Measurements from ENCODE around the gene PUM1.
"Not testable (repeated sequence)": the region's sequence is repeated elsewhere in the genome, so short reads cannot be mapped to it uniquely, and the experiment has no call there.

Gene PUM1

DNA sequence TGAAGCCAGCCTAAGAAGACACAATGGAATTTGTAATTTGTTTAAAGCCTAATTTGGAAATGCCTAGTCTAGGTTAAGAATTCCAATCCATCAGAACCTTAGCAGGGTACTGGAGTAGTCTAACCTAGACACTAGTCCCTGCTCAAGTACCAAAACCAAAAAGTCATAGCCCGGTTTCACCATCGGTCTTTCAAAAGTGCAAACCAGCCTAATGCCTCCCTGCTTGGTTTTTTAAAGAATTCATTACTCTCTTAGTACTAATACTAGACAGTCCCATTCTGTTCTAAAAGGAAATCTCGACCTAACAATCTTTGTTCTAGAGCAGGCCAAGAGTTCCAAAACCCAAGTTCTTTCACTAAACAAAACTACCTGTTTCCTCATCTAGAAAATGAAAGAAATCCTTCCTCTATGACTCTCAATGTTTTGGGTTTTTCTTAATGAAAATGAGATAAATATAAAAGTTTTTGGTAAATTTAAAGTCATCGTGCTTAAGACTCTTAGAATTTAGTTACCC, 2.6 kb downstream of the PUM1 start:
- no peak for DNase-seq (ENCODE audit: low spot score)

DNA sequence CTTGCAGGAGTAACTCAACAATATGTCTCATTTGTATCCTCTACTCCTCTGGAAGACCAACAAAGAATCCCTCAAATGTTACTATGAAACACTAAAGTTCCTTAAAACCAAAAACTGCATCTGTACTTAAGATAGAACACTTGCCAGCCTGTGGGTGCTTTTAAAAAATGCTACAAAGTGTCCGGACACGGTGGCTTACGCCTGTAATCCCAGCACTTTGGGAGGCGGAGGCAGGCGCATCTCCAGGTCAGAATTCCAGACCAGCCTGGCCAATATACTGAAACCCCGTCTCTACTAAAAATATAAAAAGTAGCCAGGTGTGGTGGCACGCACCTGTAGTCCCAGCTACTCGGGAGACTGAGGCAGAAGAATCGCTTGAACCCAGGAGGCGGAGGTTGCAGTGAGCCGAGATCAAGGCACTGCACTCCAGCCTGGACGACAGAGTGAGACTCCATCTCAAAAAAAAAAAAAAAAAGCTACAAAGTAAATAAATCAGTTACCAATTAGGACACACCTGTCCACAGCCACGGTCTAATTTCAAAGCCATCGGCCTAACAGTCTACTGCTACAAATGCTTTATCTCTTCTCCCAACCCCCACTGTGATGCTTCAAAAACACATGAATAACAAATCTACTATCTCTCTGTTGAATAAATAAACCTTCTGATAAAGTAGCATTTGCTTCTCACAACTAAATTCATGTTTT, 3.2 kb downstream of the PUM1 start:
- DNase-seq (ENCODE audit: low spot score) = peak; percentile 20

- DNase-seq (ENCODE audit: low spot score) = no peak
These were observed 7.5 kb downstream of the PUM1 start for GRCh38 chr1:31058012-31058411.

DNA sequence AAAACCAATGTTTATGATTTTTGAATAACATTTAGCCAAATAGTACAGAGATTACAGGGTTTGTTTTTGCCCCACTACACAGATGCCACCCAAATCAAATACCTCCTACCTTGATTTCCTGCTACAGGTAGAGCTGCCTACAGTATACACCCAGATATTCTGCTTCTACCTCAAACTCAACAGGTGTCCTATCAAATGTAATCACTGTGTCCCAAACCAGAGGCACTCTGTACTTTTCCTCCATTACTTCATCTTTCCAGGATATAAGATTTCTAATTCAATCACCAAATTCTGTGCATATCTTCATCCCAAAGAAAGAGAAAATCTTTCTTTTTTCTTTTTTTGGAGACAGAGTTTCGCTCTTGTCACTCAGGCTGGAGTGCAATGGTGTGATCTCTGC, 9.6 kb downstream of the PUM1 start:
- DNase-seq (ENCODE audit: low spot score) = no peak

- no peak for DNase-seq (ENCODE audit: low spot score)
These were observed 10.0 kb downstream of the PUM1 start for GRCh38 chr1:31055501-31055900.

DNA sequence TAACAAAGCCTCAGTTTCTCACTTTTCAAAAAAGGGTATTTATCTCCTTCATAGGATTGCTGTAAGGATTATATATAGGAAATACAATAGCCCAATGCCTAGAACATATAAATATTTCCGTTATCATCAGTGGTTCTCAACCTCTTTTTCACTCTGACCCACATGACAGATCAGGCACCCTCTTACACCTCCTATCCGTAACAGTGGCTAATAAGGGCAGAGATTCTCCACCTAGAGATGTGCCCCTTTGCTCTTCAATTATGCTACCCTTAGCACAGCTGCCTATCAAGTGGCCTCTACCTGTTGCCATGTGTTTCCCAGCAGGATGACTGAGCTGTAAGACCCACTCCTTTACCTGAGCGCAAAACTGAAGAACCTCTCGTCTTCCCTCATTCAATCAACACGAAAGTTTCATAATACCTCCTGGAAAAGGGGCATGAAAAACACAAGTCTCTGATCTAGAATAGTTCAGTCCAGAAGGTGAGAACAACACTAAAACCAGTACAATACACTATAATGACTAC, 10.5 kb downstream of the PUM1 start:
- no peak for DNase-seq (ENCODE audit: low spot score)

DNA sequence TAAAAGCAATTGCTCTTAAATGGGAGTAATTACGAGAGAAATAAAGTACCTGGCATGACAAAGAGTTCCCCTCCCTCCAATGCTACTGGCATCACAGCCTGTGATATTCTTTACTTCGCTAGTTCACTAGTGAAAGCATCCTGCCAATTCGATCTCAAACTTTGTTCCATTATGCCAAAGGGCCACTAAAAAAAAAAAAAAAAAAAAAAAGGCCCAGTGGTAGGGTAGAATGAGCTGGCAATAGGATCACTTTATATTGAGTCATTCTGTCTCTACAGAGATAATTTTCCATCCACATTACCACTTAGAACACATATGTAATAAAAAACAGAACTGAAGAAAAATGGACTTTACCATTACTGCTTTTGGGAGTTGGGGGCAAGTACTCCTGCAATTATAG, 11.2 kb downstream of the PUM1 start:
- DNase-seq (ENCODE audit: low spot score) = no peak

- not testable (repeated sequence) for DNase-seq (ENCODE audit: low spot score)
These were observed 12.9 kb downstream of the PUM1 start for GRCh38 chr1:31052613-31053012.

GRCh38 chr1:31051611-31052010, 13.9 kb downstream of the PUM1 start:
- DNase-seq (ENCODE audit: low spot score) = no peak

DNA sequence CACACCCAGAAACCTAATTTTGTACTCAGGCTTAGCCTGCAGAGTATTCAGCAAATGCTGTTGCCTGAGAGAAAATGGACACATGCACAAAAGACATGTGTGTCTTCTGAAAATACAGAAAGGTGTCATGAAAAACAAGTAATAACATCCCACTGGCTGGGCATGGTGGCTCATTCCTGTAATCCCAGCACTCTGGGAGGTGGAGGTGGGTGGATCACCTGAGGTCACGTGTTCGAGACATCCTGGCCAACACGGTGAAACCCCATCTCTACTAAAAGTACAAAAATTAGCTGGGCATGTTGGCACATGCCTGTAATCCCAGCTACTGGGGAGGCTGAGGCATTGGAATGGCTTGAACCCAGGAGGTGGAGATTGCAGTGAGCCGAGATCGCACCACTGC, 18.0 kb downstream of the PUM1 start:
- not testable (repeated sequence) for DNase-seq (ENCODE audit: low spot score)

- DNase-seq (ENCODE audit: low spot score) = no peak
These were observed 21.9 kb downstream of the PUM1 start for GRCh38 chr1:31043631-31044030.

- no peak for DNase-seq (ENCODE audit: low spot score)
These were observed 22.9 kb downstream of the PUM1 start for GRCh38 chr1:31042656-31043055.

- DNase-seq (ENCODE audit: low spot score) = no peak
These were observed 24.0 kb downstream of the PUM1 start for GRCh38 chr1:31041529-31041928.

DNA sequence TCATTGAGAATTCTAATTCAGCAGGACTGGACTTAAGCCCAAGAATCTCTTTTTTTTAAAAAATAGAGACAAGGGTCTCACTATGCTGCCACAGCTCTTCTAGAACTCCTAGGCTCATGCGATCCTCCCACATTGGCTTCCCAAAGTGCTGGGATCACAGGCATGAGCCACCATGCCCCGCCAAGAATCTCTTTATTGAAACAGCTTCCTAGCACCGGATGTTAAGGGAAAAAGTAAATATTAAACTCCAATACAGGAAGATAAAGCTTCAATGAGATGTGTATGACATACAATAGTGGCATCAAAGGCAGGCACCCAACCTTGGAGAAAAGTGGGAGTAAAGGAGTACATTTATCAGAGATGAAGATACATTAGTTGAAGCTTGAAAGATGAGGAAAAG, 25.5 kb downstream of the PUM1 start:
- no peak for DNase-seq (ENCODE audit: low spot score)

- not testable (repeated sequence) for DNase-seq (ENCODE audit: low spot score)
These were observed 26.6 kb downstream of the PUM1 start for GRCh38 chr1:31038935-31039334.

DNA sequence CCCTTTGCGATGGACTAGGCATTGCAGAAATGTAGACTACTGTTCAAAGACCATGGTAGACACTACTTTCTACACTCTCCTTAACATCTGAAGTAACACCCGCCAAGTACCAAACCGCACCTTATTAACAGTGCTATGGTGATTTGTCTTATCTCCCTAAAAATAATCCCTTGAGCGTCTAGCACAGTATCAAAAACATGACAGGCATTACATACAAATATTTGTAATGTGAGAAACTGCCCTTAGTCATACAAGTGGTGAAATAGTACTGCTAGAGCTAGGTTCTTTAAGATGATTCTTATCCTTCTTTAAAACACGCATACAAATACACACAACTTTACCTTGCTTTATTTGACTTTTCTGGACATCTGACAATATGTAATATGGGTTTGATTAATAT, 27.2 kb downstream of the PUM1 start:
- DNase-seq (ENCODE audit: low spot score) = no peak

- DNase-seq (ENCODE audit: low spot score) = no peak
These were observed 28.6 kb downstream of the PUM1 start for GRCh38 chr1:31036749-31037500.

DNA sequence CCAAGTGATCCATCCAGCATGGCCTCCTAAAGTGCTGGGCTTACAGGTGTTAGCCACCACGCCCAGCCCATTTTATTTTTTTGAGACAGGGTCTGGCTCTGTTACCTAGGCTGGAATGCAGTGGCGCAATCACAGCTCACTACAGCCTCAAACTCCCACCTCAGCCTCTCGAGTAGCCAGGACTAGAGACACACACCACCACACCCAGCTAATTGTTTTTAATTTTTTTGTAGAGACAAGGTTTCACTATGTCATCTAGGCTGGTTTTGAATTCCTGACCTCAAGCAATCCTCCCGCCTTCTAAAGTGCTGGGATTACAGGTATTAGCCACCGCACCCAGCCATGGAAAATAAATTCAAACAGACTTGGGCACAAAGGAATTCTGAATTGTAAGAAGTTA, 31.9 kb downstream of the PUM1 start:
- no peak for DNase-seq (ENCODE audit: low spot score)

GRCh38 chr1:31032266-31032665, 33.3 kb downstream of the PUM1 start:
- DNase-seq (ENCODE audit: low spot score) = no peak

DNA sequence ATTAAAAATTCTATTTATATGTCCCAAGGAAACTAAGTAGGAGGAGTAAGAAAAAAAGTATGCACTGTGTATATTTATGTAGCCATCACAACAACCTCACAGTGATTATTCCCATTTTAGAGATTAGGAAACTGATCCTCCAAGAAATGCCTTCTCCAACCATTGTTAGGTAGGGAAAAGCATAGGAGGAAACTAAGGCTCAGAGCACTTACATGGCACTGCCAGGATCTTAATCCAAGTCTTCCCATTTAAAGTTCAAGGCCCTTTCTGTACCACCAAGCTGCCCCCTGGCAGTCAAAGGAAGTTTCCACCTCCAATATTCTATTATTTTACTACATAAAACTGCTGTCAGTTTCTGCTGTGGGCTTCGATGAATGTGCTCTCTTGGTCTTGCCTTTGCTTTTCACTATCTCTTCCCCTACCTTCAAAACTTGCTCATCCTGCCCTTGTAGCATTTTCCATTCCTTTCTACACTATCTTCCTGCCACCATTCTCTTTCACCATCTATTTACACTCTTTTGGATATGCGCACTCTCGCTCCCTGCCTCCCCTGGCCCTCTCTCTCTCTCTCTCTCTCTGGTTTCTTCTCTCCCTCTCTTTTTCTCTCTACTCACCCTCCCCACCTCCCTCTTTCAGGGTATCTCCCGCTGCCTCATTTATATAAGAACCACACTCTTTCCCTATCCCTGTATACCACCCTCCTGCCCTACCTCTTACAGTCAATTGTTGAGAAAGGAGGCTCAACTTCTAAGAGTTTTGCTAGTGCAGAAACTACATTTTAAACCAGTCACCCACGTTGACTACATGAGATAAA, 34.0 kb downstream of the PUM1 start:
- DNase-seq (ENCODE audit: low spot score) = no peak

- DNase-seq (ENCODE audit: low spot score) = no peak
These were observed 36.5 kb downstream of the PUM1 start for GRCh38 chr1:31029026-31029425.
